Esophagus (tissue), 2 donors: Measurements from ENCODE around the gene IL27RA. TPM values are rescaled to one million over a fixed set of nuclear protein-coding genes. Genes with fewer than 3 reads are reported as not detected.

ENCODE experiments used
- H3K27ac ChIP-seq, 2 donors: one replicate each; pipeline ENCODE4 v1.5.1; 2013; ENCODE audit warnings: low read depth in 2 of 2, mild to moderate bottlenecking in 2 of 2, inconsistent platforms in 1 of 2, low read length in 1 of 2, moderate library complexity in 1 of 2
- H3K27me3 ChIP-seq, 2 donors: one replicate each; pipeline ENCODE4 v1.6.1; 2013; ENCODE audit warnings: low read length in 2 of 2, control low read depth in 1 of 2, mild to moderate bottlenecking in 1 of 2; ENCODE audit not compliant: insufficient read depth in 2 of 2, control insufficient read depth in 1 of 2
- H3K36me3 ChIP-seq, 2 donors: one replicate each; pipeline ENCODE4 v1.6.1; 2013; ENCODE audit warnings: low read length in 1 of 2; ENCODE audit not compliant: control insufficient read depth in 2 of 2, insufficient read depth in 2 of 2
- H3K4me1 ChIP-seq, 2 donors: one replicate each; pipeline ENCODE4 v1.6.1; 2013; ENCODE audit warnings: low read length in 1 of 2; ENCODE audit not compliant: control insufficient read depth in 2 of 2, insufficient read depth in 2 of 2
- H3K4me3 ChIP-seq, 2 donors: one replicate each; pipeline ENCODE4 v1.5.1; 2013; ENCODE audit warnings: low read length in 2 of 2, mild to moderate bottlenecking in 2 of 2, low read depth in 1 of 2, moderate library complexity in 1 of 2
- H3K9me3 ChIP-seq, 2 donors: one replicate each; pipeline ENCODE4 v1.6.1; 2013; ENCODE audit warnings: mild to moderate bottlenecking in 2 of 2, low read depth in 1 of 2, low read length in 1 of 2, moderate library complexity in 1 of 2; ENCODE audit not compliant: control insufficient read depth in 2 of 2, insufficient read depth in 1 of 2
- WGBS, 2 donors: extraction: QIAGEN DNeasy Blood & Tissue Kit; methylation state at CpG; one replicate each; pipeline ENCODE4 v1.1.7; 2013; 5-methylcytosine and 5-hydroxymethylcytosine counted together
- polyA plus RNA-seq, 2 donors: library from polyadenylated mRNA; stranded (reverse); fragments of 200-250 nt; gene quantifications; one replicate each; pipeline ENCODE4 v1.2.3, GENCODE V29; 2013
- donor health status: healthy with polysubstance abuse.
- donor health status: Bipolar disorder and iron deficiency.

The IL27RA gene
- polyA plus RNA-seq = 1 to 10 TPM; 1.3 to 2.3 TPM

GRCh38 chr19:14031719-14032480 lies at the start of gene IL27RA:
TSS of gene IL27RA (plus strand) at chr19:14031762. CDS start at chr19:14031873, 111 bp downstream.
- H3K4me1 ChIP-seq = no peaks in the 10 kb centered on the region
- 0 to 1% methylated on average over 56 to 63 of the region's 63 CpGs for WGBS, 2 donors
- H3K27ac ChIP-seq = peak within 1 kb of the TSS; percentile 54 to 66
- H3K36me3 ChIP-seq = no peaks in the 10 kb centered on the region
- H3K9me3 ChIP-seq = no peaks in the 10 kb centered on the region
- peak within 1 kb of the TSS; percentile 53 to 65 for H3K4me3 ChIP-seq
- no peaks in the 10 kb centered on the region for H3K27me3 ChIP-seq

DNA sequence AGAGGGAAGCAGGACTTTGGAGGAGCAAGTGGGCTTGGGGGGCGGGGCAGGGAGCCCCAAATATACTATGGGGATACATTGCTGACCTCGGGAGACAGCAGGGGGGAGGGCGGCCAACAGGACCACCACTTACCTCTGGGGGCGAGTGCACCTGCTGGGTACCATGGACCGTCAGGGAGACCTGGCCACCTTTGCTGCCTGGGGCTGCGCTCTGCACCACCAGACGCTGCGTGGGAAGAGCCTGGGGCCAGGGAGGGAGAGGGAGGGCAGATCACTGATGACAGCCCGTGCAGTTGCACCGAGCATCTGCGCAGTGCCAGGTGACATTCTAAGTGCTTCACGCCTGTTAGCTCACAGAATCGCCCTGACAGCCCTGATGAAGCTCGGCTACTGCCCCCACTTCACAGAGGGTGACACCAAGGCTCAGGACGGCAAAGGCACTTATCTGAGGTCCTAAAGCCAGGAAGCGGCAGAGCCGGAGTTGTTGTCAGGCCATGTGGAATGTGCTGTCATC lies 49.5 kb upstream of the IL27RA start:
- H3K27me3 ChIP-seq = no peaks in the 10 kb centered on the region
- no peak overlapping the region for H3K4me3 ChIP-seq
- no peak overlapping the region for H3K27ac ChIP-seq
- WGBS, 2 donors = 92% methylated on average over 17 of the region's 17 CpGs
- peaks cover 0 to 13% of the 10 kb centered on the region in 2 donors for H3K36me3 ChIP-seq
- no peaks in the 10 kb centered on the region for H3K9me3 ChIP-seq
- H3K4me1 ChIP-seq = peaks cover 0 to 8% of the 10 kb centered on the region in 2 donors

DNA sequence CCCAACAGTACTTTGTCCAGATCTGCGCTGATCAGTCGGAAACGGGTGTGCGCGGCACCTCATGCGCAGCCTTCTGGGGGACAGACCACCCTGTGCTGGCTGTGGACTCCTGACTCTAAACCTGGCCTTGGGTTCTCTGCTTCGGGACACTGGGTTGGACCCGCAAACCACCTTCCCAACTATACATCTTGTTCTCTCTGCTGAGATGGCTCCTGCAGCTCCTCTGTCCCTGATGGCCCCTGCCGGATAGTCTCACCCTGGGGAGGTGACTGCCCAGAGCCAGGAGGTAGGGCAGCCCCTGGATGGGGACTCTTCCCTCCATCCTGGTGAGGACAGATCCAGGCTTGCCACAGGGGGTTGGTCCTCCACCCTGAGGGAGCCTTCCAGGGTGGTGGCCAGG lies 48.8 kb upstream of the IL27RA start:
- no peak overlapping the region for H3K4me3 ChIP-seq
- H3K36me3 ChIP-seq = peaks cover 0 to 13% of the 10 kb centered on the region in 2 donors
- WGBS, 2 donors = 97% methylated on average over 9 of the region's 9 CpGs
- no peaks in the 10 kb centered on the region for H3K9me3 ChIP-seq
- peaks cover 0 to 8% of the 10 kb centered on the region in 2 donors for H3K4me1 ChIP-seq
- no peaks in the 10 kb centered on the region for H3K27me3 ChIP-seq
- no peak overlapping the region for H3K27ac ChIP-seq

DNA sequence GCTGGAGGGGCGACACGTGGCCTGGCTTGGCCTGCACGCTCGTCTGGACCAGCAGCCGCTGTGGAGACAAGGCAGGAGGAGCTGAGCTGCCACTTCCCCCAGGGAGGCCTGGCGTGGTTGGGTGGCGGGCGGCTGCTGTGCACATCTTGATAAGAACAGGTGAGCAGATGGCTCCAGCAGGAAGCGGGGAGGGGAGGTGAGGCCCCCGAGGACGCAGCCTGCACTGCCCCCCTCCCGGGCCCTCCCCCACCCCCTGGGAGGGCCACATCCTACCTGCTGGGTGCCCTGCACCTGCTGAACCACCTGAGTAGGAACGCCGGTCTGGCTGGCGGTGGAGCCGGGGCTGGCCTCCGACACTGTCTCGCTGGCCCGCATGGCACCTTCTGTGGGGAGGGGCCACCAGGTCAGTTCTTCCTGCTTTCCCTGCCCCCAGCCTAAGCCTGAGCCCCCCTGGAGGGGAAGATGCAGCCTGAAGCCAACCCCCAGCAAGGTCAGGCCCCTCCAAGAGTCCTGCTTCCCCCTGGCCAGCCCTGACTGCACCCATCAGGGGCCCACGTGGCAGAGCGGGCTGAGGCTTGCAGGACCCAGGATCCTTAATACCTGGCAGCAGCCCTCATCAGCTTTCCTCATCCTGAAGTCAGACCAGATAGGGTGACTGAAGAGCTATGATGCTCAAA lies 48.2 kb upstream of the IL27RA start:
- Histone ChIP-seq H3K4me3 (no peak overlapping the region), H3K27me3 (no peaks in the 10 kb centered on the region), H3K9me3 (no peaks in the 10 kb centered on the region), H3K27ac (peak overlapping the region in 1 of 2 donors; percentile 6), H3K4me1 (peaks cover 0 to 8% of the 10 kb centered on the region in 2 donors), H3K36me3 (peaks cover 0 to 15% of the 10 kb centered on the region in 2 donors)
- 71 to 83% methylated on average over 20 to 21 of the region's 21 CpGs for WGBS, 2 donors

GRCh38 chr19:13984186-13984585 lies 47.4 kb upstream of the IL27RA start:
- Histone ChIP-seq H3K9me3 (no peaks in the 10 kb centered on the region), H3K27ac (no peak overlapping the region), H3K27me3 (no peaks in the 10 kb centered on the region), H3K36me3 (peaks cover 0 to 16% of the 10 kb centered on the region in 2 donors), H3K4me3 (no peak overlapping the region), H3K4me1 (peaks cover 0 to 6% of the 10 kb centered on the region in 2 donors)
- 77 to 83% methylated on average over 15 of the region's 15 CpGs for WGBS, 2 donors

DNA sequence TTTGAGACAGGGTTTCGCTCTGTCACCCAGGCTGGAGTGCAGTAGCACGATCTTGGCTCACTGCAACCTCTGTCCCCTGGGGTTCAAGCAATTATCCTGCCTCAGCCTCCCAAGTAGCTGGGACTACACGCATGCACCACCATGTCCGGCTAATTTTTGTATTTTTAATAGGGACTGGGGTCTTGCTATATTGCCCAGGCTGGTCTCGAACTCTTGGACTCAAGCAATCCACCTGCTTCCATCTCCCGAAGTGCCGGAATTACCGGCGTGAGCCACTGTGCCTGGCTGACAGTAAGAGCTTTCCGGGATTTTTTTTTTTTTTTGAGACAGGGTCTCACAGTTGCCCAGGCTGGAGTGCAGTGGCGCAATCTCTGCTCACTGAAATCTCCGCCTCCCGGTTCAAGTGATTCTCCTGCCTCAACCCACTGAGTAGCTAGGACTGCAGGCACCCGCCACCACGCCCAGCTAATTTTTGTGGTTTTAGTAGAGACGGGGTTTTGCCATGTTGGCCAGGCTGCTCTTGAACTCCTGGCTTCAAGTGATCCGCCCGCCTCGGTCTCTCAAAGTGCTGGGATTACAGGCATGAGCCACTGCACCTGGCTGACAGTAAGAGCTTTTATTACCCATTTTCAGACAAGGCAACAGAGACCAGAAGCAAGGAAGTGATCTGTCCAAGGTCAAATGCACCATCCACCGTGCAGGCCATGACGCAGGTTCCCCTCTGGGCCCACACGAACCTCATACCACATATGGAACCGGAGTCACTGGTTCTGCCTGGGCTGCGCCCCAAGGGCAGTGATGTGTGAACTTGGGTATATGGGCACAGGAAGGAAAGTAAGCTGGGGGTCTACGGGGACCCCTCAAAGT lies 46.5 kb upstream of the IL27RA start:
- 84 to 86% methylated on average over 25 of the region's 25 CpGs for WGBS, 2 donors
- Histone ChIP-seq H3K4me1 (peaks cover 0 to 2% of the 10 kb centered on the region in 2 donors), H3K4me3 (no peak overlapping the region), H3K27me3 (no peaks in the 10 kb centered on the region), H3K9me3 (no peaks in the 10 kb centered on the region), H3K36me3 (peaks cover 0 to 16% of the 10 kb centered on the region in 2 donors), H3K27ac (peak overlapping the region in 1 of 2 donors; percentile 85)

DNA sequence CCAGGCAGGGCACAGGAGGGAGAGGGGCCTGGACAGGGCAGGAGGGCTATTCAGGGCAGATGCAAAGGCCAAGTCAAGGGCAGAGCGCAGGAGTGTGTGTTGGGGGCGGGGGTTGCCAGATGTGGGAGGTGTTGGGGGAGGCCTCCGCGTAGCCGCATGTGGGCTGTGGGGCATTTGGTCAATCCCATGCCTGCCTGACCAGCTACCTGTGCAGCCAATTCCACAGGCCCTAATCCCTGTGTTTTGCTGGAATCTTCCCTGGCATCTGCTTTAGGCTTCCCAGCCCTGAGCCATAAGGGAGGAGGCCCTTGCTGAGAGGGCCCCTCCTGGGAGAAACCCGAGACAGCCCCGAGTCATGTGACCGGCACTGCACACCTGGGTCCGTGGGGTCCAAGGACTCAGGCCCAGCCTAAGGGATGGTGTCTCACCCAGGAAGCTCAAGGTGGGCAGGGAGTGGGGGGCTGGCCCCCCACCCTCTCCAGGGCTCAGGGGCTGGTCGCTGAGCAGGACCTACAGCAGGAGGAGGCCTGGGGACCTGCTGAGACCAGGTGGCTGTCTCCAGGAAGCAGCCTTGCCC lies 45.7 kb upstream of the IL27RA start:
- 72 to 74% methylated on average over 10 of the region's 10 CpGs for WGBS, 2 donors
- H3K9me3 ChIP-seq = no peaks in the 10 kb centered on the region
- peaks cover 0 to 2% of the 10 kb centered on the region in 2 donors for H3K4me1 ChIP-seq
- H3K27ac ChIP-seq = peak overlapping the region; percentile 56 to 85
- H3K4me3 ChIP-seq = no peak overlapping the region
- no peaks in the 10 kb centered on the region for H3K27me3 ChIP-seq
- peaks cover 0 to 15% of the 10 kb centered on the region in 2 donors for H3K36me3 ChIP-seq

- Histone ChIP-seq H3K4me1 (peaks cover 0 to 2% of the 10 kb centered on the region in 2 donors), H3K4me3 (no peak overlapping the region)
- WGBS, 2 donors = 54 to 68% methylated on average over 18 to 19 of the region's 19 CpGs
These were observed 45.1 kb upstream of the IL27RA start for GRCh38 chr19:13986348-13986904.

More at GRCh38 chr19:13986348-13986904, 45.1 kb upstream of the IL27RA start:
- Histone ChIP-seq H3K27me3 (no peaks in the 10 kb centered on the region), H3K9me3 (no peaks in the 10 kb centered on the region), H3K36me3 (peaks cover 0 to 13% of the 10 kb centered on the region in 2 donors), H3K27ac (peak overlapping the region; percentile 80 to 87)
